HG02571 (cell line): Measurements from ENCODE around the gene KCNH5.

Experiments used
- ATAC-seq: cut with Tn5 transposase; IDR thresholded peaks from one replicate; pipeline ENCODE4 v1.9.1; 2021; ENCODE audit warnings: mild to moderate bottlenecking, moderate library complexity; ENCODE audit not compliant: unreplicated experiment

Gene KCNH5

GRCh38 chr14:63009495-63009894, 35.8 kb downstream of the KCNH5 start:
- no peak for ATAC-seq

DNA sequence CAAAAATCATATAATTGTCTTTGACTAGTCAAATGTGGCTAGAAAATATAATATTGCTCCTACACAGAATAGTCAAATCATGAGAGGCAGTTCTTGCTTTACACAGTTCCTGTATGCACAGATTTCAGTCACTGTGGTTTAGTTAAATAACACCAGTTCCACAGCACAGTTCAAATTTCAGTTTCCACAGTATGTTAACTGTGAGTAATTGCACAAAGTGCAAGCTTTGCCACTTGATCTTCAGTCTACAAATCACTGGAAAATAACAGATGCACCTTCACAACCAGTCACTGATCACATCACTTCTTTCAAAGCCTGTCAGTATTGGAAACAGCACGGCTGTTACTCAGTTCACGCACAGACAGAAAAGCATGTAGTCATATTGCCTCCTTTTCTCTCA, 38.7 kb downstream of the KCNH5 start:
- ATAC-seq: no peak

- no peak for ATAC-seq
Observed at GRCh38 chr14:62994096-62994495, 51.2 kb downstream of the KCNH5 start.

DNA sequence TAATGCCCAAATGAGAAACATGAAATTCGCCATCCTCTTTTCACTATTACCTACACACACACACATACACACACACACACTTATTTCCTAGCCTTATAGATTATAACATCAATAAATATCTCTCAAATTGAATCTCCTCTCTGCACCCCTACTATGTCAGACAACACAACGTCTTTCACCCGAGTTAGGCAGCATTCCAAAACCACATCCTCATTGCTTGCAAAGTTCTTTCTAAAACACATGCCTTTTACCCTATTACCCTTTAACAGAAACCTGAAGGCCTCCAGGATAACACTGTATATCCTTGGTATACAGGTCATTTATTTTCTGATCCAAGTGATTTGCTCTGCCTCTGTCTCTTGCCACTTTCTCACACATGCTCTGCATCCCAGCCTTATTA, 56.3 kb downstream of the KCNH5 start:
- no peak for ATAC-seq

DNA sequence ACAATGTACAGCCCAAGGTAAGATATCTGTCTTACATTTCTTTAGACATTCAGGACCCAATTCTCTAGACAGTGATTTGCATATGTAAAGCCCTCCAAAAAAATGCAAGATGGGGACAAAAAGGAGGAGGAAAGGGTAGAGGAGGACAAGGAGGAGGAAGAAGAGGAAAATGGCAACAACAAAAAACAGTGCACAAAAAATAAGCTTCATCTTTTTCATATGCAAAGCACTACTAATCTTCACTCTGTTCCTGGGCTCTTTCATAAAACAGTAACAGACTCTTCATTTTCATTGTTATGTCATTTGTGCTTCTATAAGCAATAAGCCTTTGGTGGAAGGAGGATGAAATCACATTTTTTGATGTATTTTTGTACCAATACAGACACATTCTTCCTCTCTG, 61.4 kb downstream of the KCNH5 start:
- ATAC-seq: no peak

DNA sequence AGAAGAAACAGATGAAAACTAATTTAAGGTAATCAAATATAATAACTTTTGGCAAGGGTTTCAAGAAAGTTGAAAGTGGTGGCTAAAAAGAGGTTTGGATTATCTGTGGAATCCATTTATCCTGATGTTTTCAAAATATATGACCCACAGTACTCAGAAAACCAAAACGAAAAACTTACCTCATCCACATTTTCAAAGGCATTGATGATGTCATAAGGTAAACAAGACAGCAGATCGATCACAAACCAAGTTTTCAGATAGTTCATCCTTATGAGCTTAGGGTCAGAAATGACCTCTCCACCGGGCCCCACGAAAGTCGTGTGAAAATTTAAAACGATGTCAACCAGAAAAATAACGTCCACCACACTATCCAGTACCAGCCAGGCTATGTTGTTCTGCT, 64.6 kb downstream of the KCNH5 start:
- ATAC-seq: no peak

- no peak for ATAC-seq
Observed at GRCh38 chr14:62957562-62957961, 87.7 kb downstream of the KCNH5 start.

GRCh38 chr14:62956413-62956812, 88.8 kb downstream of the KCNH5 start:
- no peak for ATAC-seq

DNA sequence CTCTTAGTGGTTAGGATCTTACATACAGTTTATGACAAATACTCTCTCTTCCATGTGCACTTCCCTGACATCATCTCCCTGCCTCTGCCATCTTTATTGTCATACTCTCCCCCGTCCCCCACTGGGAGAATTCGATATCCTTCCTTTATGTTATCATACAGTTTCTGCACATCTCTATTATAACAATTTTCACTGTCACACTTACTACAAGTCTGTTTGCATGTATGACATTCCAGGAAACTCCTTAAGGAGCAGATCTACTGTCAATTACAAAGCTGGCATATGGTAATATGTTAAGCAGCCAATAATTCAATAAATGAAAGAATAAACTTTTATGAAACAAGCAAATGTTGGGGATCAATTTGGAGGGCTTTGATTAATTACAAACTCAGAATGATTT, 91.1 kb downstream of the KCNH5 start:
- no peak for ATAC-seq

- ATAC-seq: no peak
Observed at GRCh38 chr14:62952226-62952625, 93.0 kb downstream of the KCNH5 start.

- no peak for ATAC-seq
Observed at GRCh38 chr14:62947301-62947700, 98.0 kb downstream of the KCNH5 start.

DNA sequence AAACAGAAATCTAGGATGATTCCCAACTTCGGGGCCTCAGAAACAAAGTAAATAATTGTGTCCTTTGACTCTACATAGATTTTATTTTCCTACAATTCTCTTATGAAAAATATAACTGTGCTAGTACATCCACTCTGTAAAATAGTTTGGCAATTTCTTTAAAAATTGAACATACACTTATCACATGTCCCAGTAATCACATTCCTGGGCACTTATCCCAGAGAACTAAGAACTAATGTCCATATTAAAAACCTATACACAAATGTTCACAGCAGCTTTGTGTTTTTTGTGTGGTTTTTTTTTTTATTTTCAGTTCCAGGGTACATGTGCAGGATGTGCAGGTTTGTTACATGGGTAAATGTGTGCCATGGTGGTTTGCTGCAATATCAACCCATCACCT, 99.0 kb downstream of the KCNH5 start:
- ATAC-seq: no peak

DNA sequence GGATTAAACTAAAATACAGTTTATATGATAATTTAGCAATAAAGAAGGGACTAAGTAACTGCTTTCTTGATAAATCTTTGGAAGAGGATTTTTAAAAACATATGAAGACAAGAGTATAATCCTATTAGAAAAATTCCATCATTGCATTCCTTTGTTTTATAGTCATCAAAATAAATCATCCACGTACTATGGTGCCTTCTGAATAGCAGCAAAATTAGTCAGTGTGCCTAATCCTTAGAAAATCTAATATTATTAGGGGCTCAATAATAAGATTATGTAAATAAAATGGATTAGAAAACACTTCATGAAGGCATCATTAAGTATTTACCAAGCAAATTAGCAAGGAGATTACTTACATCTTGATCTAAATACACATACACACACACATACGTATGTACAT, 102.1 kb downstream of the KCNH5 start:
- no peak for ATAC-seq

- ATAC-seq: no peak
Observed at GRCh38 chr14:62939970-62940369, 105.3 kb downstream of the KCNH5 start.

- no peak for ATAC-seq
Observed at GRCh38 chr14:62938778-62939177, 106.5 kb downstream of the KCNH5 start.

DNA sequence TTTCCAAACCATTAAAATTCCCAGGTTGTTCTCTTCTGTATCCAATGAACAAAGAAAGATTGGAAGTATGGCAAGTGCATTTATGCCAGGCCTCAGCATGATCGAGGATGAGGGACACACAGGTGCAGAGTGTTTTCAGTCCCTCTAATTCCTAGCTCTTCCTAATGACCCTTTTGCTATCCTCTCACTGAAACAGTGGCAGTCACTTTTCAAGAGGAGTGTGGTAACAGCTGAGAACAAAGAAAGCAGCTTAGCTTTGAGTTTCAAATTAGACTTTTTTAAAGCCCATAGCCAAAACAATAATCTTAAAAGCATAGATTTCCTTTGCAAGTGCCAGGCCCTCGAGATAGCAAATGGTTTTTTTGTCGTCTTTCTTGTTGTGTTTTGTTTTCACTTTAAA, 110.8 kb downstream of the KCNH5 start:
- no peak for ATAC-seq

- ATAC-seq: no peak
Observed at GRCh38 chr14:62921466-62921865, 123.8 kb downstream of the KCNH5 start.

- no peak for ATAC-seq
Observed at GRCh38 chr14:62916551-62916950, 128.7 kb downstream of the KCNH5 start.

DNA sequence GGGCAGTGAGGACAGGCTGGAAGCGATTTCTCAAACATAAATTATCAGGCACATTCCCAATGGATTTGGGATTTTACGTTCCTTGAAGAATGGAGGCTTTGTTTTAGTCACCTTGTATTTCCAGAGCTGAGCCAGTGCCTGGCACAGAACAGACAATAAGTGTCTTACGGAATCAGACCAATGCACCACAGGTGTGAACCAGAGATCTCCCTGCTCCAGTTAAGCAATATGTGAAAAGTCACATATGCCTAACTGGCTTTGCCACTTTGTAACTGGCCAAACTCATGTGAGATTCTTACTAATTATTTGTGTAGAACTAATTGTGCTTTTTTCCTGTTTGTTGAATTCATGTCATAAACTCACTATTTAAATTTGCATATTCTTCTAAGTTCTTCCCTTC, 130.4 kb downstream of the KCNH5 start:
- no peak for ATAC-seq

DNA sequence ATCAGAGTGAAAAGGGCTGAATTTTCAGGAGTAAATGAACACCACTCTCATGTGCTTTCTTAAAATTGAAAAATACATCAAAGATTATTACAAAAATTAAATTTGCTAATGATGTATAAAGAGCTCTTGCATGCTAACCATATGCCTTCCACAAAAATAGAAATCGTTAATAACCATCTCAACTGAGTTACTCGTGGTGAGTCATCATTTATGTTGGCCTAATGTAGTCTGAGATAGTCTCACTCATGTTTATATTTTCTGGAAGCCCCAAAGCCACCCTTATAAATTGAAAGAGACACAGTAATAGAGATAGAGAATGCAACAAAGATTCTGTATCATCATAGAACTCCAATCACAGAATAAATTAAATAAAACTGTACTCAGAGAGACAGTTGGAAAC, 131.2 kb downstream of the KCNH5 start:
- ATAC-seq: no peak

GRCh38 chr14:62908506-62908905, 136.8 kb downstream of the KCNH5 start:
- ATAC-seq: no peak

DNA sequence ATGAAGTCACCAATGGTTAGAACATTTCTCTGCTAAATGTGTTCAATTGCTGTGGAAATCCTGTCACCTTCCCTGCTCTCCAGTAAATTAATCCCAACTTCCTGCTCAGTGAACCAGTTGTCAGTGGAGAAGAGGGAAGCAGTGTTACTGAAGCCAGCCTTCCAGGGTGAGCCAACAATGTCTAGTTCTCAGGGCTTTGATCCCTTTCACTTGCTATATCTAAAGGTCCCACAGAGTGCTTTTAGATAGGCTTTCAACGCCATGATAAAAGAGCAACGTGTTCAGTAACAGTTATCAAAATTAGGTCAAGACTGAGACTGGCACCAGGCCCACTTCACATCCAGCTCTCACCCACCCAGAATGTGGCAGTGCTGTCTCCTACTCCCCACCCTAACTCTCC, 139.7 kb downstream of the KCNH5 start:
- no peak for ATAC-seq

GRCh38 chr14:62897771-62898170, 147.5 kb downstream of the KCNH5 start:
- no peak for ATAC-seq

- no peak for ATAC-seq
Observed at GRCh38 chr14:62896932-62897456, 148.3 kb downstream of the KCNH5 start.
